UCSD-AML1 (cell line): ENCODE results near the gene INSC.

ENCODE experiments used
- DNase-seq: peaks from one replicate; lab custom pipeline; 2025; ENCODE audit not compliant: unreplicated experiment; lab: John Stamatoyannopoulos, UW

Gene INSC

DNA sequence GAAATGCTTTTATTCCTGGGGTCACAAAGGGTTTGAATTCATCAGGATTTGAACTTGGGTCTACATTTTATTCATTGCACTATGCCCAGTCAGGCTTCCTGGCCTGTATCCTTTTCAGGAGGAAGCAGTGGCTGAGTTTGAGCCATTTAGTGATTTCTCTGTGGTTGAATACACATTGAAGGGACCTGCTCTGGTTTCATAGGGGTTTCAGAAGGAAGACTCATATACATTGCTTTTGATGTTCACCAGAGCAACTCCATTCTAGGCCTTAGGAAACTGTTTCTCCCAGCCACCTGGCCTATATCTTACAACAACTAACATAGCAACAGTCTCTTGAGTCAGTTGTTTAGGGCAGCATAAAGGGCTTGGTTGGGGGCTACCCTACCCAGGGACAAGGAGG, 165.7 kb downstream of the INSC start:
- no peak for DNase-seq

DNA sequence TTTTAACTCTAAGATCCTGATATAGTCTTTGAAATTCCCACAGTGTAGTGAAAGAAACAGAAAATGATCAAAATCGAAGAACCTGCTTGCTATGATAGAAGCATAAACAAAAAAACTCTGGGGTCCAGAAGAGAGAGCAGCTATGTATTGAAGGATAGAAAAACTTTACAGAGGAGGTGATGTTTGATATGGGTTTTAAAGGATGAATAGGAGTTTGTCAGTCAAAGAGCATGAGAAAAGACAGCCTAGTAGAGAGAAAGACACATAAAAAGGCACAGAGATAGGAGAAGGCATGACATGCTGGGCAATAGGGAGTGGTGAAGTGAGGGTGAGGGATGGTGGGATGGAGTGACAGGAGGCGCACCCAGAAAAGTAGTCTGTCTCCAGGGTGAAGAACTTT, 168.0 kb downstream of the INSC start:
- DNase-seq = no peak

DNA sequence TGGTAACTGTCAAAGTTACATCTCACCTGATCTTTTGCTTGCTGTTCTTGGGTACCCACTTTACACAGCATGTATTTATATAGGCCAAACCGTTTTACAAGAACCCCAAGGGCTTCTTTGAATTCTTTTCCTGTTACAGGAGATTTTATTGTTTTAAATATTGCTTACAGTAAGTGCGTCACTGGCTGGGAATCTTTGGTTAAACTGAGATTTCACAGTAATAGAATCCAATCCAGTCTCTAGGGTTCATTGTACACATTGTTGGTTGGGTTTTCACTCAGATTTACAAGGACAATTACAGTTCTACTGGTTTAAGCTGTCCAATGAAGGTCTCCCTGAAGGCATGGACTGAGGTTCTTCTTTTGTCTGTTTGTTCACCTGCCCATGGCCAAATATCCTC, 171.7 kb downstream of the INSC start:
- DNase-seq = no peak

DNA sequence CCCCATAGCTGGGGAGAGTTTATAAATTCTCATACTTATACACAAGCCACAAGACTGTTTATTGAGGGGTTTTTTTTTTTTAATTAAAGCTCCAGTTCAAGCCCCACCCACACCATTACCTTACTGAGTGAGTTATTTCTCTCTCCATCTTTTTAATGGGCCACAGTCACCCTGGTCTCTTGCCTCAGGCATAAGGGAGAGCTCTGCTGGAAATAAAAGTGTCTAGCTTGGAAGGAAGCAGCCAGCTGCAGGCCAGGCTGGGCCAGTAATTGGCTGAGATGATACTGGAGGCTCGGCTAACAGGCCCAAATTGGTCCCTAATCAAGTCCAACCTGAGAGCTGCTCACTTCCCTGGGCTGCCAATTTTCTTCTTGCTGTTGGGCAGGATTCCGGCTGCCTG, 174.1 kb downstream of the INSC start:
- DNase-seq = no peak

DNA sequence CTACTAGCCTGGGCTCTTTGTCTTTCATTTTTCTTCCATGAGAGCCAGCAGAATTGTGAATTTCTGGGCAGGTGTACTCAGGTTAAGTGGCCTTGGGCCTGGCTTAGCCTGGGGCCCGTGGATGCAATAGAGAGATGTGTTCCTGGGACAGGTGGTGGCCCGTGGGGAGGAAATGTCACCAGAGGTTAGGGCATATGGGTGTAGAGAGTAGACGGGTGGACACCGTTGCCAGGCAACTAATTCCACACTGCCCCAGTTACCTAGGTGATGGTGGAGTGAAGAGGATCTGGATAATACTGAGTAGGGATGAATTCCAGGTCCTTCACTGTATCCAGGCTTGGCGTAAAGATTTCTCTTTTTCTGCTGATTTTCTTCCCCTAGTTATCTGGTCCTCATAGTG, 175.0 kb downstream of the INSC start:
- DNase-seq = no peak

DNA sequence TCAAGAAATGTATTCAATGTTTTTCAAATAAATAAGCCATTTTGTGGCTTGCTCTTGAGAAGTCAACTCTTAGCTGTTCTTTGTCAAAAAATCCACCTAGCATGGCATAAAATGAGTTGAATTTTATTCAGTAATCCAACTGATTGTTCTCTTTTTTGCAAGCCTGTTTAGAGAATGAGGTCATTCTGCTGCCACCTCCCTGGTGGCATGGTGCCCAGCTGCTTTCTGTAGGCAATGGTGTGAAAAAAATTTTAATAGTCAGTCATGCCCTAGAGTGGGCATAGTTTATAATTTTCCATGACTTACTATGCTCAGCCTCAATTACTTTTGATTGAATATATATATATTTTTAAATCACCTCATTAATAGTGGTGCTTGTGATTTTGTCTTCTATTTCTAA, 177.2 kb downstream of the INSC start:
- no peak for DNase-seq

DNA sequence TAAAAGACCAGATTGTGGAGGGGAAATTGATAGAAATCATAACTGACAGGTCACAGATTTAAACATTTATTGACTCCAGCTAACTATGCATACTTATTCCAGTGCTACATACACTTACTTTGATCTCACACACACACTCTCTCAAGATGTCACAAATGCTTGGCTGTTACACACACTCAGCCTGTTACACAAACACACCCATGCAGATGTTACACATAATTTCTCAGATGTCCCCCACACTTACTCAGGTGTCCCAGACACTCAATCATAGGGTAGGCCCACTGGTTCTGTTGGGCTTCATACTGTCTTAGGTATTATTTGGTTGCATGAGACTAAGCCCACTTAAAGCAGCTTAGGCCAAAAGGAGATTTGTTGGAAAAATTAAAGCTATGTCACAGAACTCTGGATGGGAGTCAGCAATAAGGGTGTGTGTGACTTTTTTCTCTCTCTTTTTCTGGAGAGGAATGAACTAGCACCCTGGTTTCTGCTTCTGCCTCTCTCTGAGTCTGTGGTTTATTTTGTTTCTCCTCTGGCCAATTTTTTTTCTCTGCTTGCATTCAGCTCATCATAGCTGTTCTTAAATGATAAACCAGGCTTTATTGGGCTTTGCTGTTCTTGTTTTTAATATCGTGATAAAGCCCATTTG, 179.4 kb downstream of the INSC start:
- DNase-seq = no peak

DNA sequence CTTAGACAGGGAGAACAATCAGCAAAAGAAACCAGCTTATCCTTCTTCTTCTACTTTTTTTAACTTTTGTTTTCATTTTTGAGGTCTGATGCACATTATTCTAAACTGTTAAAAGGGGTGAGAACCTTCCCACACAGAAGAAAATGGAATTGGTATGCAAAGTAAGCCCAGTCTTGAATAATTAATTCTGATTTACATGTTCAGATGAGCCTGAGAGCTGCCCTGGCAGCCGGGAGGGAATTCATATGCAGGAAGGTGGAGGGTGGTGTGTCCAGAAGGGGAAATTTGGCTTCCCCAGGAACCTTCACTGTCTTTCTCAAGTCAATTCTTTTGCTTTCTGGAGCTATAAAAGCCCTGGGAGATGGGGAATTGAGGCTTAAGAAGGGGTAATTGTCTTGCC, 181.0 kb downstream of the INSC start:
- DNase-seq = no peak
